Mucosa of descending colon (tissue), 3 donors: Measurements from ENCODE around the gene ATF7IP. TPM values are rescaled to one million over a fixed set of nuclear protein-coding genes. Genes with fewer than 3 reads are reported as not detected.

Experiments used
- ATAC-seq: fragments of 200-7000 bp; cut with Tn5 transposase; one replicate; pipeline ENCODE4 v1.9.1; 2020; ENCODE audit warnings: mild to moderate bottlenecking, moderate library complexity
- DNase-seq, 3 donors: peaks; one replicate each; pipeline ENCODE4 v3.0.0-alpha.2; 2020
- H3K36me3 ChIP-seq: fragments of 200-600 bp; one replicate; pipeline ENCODE4 v1.8.0; 2021; ENCODE audit warnings: low read depth, mild to moderate bottlenecking
- H3K4me1 ChIP-seq: fragments of 200-600 bp; one replicate; pipeline ENCODE4 v1.8.0; 2021; ENCODE audit warnings: low read depth, mild to moderate bottlenecking
- H3K4me3 ChIP-seq: fragments of 200-600 bp; one replicate; pipeline ENCODE4 v1.8.0; 2021; ENCODE audit warnings: mild to moderate bottlenecking
- H3K9me3 ChIP-seq: fragments of 200-600 bp; one replicate; pipeline ENCODE4 v1.8.0; 2021; ENCODE audit warnings: mild to moderate bottlenecking
- intact Hi-C, 2 donors: fragments of 100-400 bp; cut with DNase I in 1 of 2; cut with micrococcal nuclease in 1 of 2; formaldehyde crosslinking; loops; one replicate each; pipeline versions ENCODE4 v1.11.0 to v1.11.1; 2022; cut with DNase I, micrococcal nuclease
- total RNA-seq, 3 donors: library from RNA; stranded (reverse); fragmentation: NEBNext Ultra II Directional in 2 of 3; extraction: Animal tissue kit (Norgen Biotek cat#: 25700) in 2 of 3; gene quantifications; one replicate each; pipeline versions ENCODE4 v1.2.1 to v1.2.4, GENCODE V29; 2021 to 2023
- TF ChIP-seq, protein P1 (sequence below): fragments of 200-600 bp; IDR thresholded peaks from one replicate; pipeline ENCODE4 v1.8.0; 2022; ENCODE audit warnings: antibody characterized with exemption, mild to moderate bottlenecking
- donor health status: DM: no; HTN: no; CAD: no; lungs with moderate emphysema.
- donor health status: DM: no; HTN: no; CAD: no.
- donor health status: DM: no; HTN: yes; CAD: no.

ATF7IP gene
- total RNA-seq, 3 donors from 2014 or later, result 40.3 to 84.1 (median 63.2) TPM

DNA sequence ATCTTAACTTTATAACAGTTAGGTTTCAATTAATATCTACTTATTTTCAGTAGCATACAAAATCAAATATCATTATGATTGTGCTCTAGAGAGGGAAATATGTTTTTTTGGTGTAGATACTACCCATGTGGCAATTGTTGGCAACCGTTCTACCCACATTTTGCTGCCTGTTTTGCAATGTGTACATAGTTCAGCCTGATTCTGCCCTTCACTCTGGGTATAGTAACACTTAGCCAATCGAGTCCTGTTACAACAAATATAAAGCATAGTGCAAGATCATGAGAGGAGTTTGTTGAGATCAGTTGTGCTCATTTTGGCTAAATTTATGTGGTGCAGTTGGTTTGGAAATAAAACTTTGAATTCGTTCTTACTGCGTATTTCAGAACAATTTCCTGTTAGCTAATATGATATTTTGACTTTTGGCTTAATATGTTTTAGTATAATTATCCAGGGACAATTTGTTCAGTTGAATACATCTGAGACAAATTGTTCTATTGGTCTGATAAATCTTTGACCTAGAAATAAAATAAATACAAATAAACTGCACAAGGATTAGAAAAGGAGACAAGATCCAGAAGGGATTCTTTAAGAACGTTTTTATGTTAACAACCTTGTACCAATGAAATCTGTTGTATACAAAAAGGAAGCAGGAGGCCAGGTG, 76.9 kb downstream of the ATF7IP start:
- no peak overlapping the region for H3K4me3 ChIP-seq
- H3K36me3 ChIP-seq, result no peaks in the 10 kb centered on the region
- intact Hi-C loops, result no loop called here
- ATAC-seq, result no peak
- DNase-seq, result no peak
- TF ChIP-seq, protein P1, sequence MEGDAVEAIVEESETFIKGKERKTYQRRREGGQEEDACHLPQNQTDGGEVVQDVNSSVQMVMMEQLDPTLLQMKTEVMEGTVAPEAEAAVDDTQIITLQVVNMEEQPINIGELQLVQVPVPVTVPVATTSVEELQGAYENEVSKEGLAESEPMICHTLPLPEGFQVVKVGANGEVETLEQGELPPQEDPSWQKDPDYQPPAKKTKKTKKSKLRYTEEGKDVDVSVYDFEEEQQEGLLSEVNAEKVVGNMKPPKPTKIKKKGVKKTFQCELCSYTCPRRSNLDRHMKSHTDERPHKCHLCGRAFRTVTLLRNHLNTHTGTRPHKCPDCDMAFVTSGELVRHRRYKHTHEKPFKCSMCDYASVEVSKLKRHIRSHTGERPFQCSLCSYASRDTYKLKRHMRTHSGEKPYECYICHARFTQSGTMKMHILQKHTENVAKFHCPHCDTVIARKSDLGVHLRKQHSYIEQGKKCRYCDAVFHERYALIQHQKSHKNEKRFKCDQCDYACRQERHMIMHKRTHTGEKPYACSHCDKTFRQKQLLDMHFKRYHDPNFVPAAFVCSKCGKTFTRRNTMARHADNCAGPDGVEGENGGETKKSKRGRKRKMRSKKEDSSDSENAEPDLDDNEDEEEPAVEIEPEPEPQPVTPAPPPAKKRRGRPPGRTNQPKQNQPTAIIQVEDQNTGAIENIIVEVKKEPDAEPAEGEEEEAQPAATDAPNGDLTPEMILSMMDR, result no peak
- H3K9me3 ChIP-seq, result no peaks in the 10 kb centered on the region
- H3K4me1 ChIP-seq, result no peaks in the 10 kb centered on the region

DNA sequence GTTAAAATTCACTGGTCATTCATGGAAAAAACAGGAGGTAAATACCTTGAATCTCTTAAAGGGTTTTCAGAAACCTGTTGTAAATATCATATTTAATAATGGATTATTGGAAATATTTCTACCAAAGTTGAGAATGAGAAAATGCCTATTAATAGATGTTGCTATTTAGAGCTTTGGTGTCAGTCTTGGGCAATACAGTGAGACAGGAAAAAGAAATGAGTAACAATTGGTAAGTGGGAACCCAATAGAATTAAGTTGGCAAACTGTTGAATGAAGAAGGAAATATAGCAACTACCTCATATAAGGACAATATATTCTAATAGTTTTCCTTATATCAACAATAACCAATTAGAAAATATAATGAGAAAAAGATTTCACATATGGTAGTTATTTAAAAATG, 78.0 kb downstream of the ATF7IP start:
- H3K36me3 ChIP-seq, result no peaks in the 10 kb centered on the region
- intact Hi-C loops, result no loop called here
- H3K4me3 ChIP-seq, result no peak overlapping the region
- no peaks in the 10 kb centered on the region for H3K9me3 ChIP-seq
- no peak for ATAC-seq
- H3K4me1 ChIP-seq, result no peaks in the 10 kb centered on the region
- no peak for DNase-seq
- TF ChIP-seq, protein P1, result no peak

DNA sequence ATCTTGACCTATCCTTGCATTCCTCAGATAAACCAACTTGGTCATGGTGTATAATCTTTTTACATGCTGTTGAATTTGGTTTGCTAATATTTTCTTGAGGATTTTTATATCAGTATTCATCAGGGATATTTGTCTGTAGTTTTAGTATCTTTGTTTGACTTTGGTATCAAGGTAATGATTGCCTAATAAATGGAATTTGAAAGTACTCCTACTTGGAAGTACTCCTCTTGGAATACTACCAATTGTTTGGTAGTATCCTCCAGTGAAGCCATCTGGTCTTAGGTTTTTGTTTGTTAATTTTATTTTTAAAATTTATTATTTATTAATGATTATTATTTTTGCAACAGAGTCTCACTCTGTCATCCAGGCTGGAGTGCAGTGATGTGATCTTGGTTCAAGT, 85.0 kb downstream of the ATF7IP start:
- H3K4me3 ChIP-seq, result no peak overlapping the region
- H3K9me3 ChIP-seq, result no peaks in the 10 kb centered on the region
- TF ChIP-seq, protein P1, result no peak
- no peaks in the 10 kb centered on the region for H3K36me3 ChIP-seq
- intact Hi-C loops, result no loop called here
- H3K4me1 ChIP-seq, result no peaks in the 10 kb centered on the region
- ATAC-seq, result no peak
- no peak for DNase-seq

DNA sequence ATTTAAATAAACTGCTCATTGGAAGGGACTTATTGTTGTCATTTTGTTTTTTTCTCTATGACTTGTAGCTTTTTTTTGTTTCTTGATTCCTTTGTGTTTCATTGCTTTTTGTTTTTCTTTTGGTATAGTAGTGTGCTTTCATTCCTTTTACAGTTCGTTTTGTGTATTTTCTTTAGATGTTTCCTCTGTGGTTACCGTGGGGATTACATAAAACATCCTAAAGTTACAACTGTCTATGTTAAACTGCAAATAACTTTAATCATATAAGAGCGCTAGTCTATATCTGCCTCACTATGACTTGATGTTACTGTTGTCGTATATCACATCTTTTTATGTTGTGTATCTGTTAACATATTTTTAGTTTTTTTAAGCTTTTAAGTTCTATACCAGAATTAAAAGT, 86.9 kb downstream of the ATF7IP start:
- Histone ChIP-seq H3K4me3 (no peak overlapping the region), H3K36me3 (no peaks in the 10 kb centered on the region), H3K9me3 (no peaks in the 10 kb centered on the region), H3K4me1 (no peaks in the 10 kb centered on the region)
- no peak for DNase-seq
- ATAC-seq, result no peak
- TF ChIP-seq, protein P1, result no peak
- intact Hi-C loops, result no loop called here

DNA sequence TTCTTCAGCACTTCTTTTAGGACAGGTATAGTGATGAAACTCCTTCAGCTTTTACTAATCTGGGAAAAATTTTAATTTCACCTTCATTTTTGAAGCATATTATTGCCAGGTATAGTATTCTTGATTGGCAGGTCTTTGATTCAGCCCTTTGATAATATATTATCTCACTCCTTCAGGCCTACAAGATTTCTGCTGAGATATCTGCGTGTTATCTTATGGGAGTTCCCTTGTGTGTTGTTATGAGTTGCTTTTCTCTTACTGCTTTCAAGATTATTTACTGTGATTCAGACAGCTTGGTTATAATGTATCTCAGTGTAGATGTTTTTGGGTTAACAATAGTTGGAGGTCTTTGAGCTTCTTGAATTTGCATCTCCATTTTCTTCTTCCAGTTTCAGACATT, 87.4 kb downstream of the ATF7IP start:
- intact Hi-C loops, result no loop called here
- DNase-seq, result no peak

More for the DNA sequence above, 87.4 kb downstream of the ATF7IP start:
- H3K4me1 ChIP-seq, result no peaks in the 10 kb centered on the region
- no peak for ATAC-seq
- no peak overlapping the region for H3K4me3 ChIP-seq
- no peaks in the 10 kb centered on the region for H3K9me3 ChIP-seq
- TF ChIP-seq, protein P1, result no peak
- H3K36me3 ChIP-seq, result no peaks in the 10 kb centered on the region
